ENCODE measurements around the gene RXRB.
"Not testable (repeated sequence)": the region's sequence is repeated elsewhere in the genome, so short reads cannot be mapped to it uniquely, and the experiment has no call there.

RXRB gene

GRCh38 chr6:33160728-33161344 lies 39.6 kb downstream of the RXRB start:
- no peak for DNase-seq

DNA sequence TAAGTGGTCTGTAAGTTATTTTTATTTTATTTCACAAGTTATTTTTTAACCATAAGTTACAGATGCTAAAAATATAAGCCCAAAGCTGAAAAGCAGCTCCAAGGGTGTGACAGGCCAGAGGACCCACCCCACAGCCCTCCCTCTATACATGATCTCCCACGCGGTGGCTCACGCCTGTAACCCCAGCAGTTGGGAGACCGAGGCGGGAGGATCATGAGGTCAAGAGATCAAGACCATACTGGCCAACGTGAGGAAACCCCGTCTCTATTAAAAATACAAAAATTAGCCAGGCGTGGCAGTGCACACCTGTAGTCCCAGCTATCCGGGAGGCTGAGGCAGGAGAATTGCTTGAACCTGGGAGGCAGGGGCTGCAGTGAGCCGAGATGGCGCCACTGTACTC lies 40.4 kb downstream of the RXRB start:
- DNase-seq = no peak

GRCh38 chr6:33156964-33157363 lies 43.5 kb downstream of the RXRB start:
- DNase-seq = no peak

DNA sequence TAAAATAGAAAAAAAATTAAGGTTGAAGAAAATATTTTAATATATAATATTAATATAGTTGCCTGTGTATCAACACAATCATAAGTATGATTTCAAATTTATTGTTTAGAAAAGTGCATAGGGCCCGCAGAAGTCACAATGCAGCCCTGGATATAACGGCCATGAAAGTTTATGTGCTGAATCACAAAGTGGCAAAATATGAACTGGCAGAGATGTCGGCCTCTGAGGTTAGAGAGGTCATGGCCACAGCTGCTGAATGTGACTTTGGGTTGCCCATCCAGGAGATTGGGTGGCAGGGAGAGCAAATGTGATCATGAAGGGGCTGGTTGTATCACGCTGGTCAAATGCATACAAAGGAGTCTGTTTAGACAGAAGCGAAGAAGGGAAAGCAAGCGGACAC lies 43.9 kb downstream of the RXRB start:
- DNase-seq = no peak

DNA sequence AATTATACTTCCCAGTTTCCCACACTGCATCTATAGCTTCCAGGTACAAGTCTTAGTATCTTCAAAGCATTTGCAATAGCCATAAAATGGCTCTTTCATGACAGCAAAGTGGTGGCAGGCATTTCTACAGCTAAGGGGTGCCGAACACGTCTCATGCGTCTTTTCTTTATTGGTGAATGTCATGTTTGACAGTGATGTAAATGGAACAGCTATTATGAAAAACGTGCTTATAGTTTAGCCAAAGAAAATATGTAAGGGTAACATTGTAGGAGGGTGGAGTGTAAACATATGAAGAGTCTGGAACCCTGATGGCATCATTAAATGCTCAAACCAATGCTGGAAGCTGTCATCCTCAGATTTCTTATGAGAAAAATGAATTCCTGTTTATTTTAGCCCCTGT lies 46.1 kb downstream of the RXRB start:
- no peak for DNase-seq

DNA sequence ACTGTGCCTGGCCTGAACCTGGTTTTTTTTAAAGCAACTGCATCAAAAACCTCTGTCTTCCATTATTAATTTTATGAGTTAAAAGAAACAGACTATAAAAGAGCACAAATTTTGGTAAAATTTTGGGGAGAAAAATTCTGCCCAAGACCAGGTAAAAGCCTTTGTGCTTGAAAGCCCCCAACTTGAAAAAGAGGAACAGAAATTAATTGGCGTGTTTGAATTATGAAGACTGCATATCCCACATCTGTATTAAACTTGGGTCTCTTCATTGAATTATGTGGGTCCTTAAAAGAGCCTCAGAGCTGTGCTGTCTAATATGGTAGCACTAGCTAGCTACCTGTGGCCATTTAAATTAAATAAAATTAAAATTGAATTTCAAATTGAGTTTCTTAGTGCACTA lies 49.4 kb downstream of the RXRB start:
- DNase-seq = no peak

DNA sequence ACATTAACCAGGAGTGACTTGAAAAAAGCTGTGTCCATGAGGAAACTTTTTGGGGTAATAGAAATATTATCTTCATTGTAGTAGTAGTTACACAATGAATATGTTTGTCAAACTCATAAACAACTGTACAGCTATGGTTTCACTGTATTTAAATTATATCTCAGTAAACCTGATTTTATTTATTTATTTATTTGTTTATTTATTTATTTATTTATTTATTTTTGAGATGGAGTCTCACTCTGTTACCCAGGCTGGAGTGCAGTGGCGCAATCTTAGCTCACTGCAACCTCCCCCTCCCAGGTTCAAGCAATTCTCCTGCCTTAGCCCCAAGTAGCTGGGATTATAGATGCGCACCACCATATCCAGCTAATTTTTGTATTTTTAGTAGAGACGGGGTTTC lies 49.9 kb downstream of the RXRB start:
- not testable (repeated sequence) for DNase-seq

GRCh38 chr6:33147807-33148666 lies 52.4 kb downstream of the RXRB start:
- no peak for DNase-seq

GRCh38 chr6:33144373-33144772 lies 56.1 kb downstream of the RXRB start:
- no peak for DNase-seq
